ENCODE measurements around the gene GPR132.
A peak's percentile ranks its signal among the peaks of the same experiment; 100 is the strongest.
"Not testable (repeated sequence)": the region's sequence is repeated elsewhere in the genome, so short reads cannot be mapped to it uniquely, and the experiment has no call there.

The GPR132 gene

DNA sequence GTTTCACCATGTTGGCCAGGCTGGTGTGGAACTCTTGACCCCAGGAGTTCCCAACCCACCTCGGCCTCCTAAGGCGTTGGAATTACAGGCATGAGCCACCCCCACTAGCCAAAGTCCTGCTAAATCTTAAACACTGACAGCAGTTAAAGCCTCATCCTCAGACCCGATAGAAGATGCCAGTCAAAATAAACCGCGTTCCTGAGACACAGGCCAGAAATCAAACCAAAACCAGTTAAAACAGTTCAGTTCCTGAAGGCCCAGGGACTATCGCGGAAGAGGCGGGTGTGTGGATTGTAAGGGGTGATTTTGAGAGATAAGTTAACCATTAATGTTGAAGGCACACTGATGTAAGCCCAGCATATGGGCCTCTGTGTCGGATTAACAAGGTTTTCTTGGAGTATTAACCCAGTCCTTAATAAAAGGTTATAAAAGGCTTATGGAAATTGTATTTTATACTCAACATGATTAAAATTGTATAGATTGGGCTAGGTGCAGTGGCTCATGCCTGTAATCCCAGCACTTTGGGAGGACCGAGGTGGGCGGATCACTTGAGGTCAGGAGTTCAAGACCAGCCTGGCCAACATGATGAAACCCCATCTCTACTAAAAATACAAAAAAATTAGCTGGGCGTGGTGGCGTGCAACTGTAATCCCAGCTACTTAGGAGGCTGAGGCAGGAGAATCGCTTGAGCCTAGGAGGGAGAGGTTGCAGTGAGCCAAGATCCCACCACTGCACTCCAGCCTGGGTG is 25.6 kb downstream of the GPR132 start:
- no peak for DNase-seq

GRCh38 chr14:105035616-105036015 is 29.6 kb downstream of the GPR132 start:
- not testable (repeated sequence) for DNase-seq

- DNase-seq, result no peak
Measured at GRCh38 chr14:105034315-105035039, 30.8 kb downstream of the GPR132 start.

DNA sequence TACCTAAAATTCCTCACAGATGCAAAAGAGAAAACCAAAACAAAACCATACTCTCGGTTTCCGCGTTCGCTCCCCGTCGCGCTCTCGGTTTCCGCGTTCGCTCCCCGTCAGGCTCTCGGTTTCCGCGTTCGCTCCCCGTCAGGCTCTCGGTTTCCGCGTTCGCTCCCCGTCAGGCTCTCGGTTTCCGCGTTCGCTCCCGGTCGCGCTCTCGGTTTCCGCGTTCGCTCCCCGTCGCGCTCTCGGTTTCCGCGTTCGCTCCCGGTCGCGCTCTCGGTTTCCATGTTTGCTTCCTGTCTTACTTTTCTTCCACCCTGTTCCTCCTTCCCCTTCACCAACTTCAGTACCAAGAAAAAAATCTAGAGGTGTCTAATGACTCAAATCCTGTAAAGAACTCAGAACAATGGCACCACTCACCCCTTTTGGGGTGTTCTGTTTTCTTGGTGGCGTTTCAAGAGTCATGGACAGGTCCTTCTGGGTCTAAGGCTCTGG is 31.8 kb downstream of the GPR132 start:
- not testable (repeated sequence) for DNase-seq

GRCh38 chr14:105032451-105032901 is 32.8 kb downstream of the GPR132 start:
- DNase-seq, result not testable (repeated sequence)

GRCh38 chr14:105030836-105031396 is 34.3 kb downstream of the GPR132 start:
- no peak for DNase-seq

DNA sequence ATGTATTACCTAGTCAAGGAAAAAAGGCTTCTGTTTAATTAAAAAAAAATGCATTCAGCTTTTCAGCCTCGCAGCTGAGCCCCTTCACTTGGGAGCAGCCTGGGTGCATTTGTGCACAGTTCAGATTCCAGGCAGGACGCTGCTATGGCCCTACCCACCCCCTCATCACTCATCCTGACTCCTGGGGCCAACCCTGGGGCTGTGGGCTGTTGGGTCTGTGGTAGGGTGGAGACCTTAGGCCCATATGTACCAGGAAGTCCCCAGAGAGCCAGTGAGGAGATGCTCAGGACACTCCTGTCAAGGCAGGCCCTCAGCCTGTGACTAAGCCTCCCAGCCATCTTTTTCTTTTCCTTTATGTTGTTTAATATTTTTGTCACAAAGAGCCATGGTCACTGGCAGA is 35.0 kb downstream of the GPR132 start:
- DNase-seq, result no peak

DNA sequence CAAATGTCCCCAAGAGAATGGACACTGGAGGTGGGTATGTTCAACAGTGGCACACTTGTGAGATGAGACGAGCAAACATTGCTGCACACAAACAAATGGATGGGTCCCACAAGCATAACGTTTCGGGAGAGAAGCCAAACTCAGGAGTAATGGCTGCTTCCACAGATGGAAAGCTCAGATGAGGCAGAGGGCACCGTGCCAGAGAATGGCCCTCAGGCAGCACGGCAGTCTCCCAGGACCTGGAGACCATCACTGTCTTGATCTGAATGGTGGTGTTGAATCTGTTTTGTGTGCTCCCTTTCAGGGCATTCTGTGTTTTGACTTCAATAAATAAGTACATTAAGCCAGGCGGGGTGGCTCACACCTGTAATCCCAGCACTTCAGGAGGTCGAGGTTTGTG is 35.8 kb downstream of the GPR132 start:
- no peak for DNase-seq

DNA sequence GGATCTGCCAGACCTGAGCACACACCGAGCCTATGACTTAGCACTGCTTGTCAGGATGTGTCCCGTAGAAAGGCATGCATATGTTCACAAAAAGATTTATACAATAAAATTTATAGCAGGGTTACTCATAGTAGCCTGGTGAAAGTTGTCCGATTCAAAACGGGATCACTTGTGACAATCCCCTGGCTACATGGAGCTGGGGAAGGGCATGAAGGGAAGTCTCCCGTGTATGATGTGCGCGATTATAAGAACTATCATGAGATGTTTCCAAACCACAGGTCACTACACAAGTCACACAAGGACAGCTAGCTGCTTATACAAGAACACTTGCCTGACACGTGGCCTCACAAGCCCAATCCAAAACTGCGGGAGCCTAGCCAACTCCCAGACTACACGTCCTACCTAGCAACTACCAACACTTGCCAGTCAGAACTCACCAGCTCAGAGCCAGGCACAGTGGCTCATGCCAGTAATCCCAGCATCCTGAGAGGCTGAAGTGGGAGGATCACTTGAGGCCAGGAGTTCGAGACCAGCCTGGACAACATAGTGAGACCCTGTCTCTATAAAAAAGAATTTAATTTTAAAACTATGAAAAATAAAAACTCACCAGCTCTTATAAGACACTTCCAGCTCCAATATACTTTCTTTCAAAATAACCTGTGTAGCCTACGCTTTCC is 36.8 kb downstream of the GPR132 start:
- no peak for DNase-seq

DNA sequence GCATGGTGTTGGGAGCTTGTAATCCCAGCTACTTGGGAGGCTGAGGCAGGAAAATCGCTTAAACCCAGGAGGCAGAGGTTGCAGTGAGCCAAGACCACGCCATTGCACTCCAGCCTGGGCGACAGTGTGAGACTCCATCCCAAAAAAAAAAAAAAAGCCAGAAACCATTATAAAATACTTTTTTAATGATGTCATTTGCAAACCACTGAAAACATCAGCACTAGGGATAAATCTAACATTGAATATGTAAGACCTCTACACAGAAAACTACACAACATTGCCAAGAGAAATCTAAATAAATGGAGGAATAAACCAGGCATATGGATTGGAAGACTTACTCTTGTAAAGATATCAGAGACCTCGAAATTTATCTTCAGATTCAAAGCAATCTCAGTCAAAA is 37.5 kb downstream of the GPR132 start:
- DNase-seq, result not testable (repeated sequence)

DNA sequence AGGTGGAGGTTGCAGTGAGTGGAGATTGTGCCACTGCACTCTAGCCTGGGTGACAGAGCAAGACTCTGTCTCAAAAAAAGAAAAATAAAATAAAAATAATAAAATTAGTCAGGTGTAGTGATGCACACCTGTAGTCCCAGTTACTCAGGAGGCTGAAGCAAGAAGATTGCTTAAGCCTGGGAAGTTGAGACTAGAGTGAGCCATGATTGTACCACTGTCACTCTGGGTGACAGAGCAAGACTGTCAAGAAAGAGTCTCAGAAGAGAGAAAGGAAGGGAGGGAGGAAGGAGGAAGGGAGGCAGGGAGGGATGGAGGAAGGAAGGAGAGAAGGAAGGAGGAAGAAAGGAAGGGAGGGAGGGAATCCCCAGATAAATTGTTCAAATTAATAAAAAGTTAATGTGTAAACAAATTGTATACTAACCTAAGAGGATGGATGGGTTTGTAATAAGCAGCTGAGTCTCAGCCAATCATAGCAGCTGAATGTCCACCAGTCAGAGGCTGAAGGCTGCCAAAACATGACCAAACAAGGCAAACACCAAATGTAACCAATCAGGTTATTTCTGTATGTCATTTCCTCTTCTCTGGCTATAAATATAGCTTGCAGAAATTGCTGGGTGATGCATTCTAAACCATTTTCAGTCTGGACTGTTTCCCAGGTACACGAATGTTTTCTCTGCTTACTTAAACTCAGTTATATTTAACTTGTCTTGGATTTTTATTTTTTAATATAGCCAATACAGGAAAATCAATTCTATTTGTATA is 38.2 kb downstream of the GPR132 start:
- DNase-seq, result no peak

DNA sequence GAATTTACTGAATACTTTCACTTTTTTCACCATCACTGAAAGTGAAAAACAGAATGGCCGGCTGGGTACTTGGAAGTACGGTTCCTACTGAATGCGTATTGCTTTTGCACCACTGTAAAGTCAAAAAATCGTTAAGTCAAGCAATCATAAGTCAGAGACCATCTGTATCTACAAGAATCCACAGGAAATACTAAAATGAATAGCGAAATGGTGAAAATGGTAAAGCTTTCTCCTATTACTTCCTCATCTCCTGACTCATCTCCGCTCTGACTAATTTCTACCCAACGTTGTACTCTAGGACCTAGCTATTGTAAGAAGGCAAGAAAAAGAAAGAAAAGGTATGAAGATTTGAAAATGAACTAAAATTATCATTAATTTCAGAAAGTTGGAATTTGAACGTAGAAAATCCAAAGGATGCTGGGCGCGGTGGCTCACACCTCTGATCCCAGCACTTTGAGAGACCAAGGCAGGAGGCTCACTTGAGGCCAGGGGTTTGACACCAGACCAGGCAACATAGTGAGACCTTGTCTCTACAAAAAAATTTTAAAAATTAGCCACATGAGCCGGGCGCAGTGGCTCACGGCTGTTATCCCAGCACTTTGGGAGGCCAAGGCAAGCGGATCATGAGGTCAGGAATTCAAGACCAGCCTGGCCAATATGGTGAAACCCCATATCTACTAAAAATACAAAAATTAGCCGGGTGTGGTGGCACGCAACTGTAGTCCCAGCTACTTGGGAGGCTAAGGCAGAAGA is 39.0 kb downstream of the GPR132 start:
- DNase-seq, result no peak

- DNase-seq, result no peak
Measured at GRCh38 chr14:105025429-105025828, 39.8 kb downstream of the GPR132 start.

DNA sequence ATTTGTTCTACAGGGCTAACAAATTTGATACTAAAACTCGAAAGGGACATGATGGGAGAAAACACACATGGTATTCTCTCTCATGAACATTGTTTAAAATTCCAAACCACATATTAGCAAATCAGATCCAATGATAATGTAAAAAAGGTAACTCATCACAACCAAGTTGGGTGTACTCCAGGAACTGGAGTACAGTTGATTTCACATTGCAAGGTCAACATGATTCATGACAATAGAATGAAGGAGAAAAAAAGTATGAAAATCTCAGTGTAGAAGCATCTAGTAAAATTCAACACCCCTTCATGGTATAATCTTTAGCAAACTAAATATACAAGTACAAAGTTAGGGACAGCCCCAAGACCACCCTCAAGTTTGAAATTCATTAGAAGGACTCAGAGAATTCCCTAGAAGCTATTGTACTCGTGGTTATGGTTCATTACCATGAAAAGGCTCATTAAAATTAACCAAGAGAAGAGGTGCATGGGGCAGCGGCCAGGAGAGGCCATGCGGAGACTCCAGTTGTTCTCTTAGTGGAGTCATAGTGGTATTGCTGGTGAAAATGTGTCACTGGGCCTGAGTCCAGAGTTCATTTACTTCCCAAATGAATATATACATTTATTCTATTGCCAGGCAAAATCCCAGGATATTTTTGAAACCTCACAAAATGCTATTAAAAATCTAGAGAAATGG is 41.3 kb downstream of the GPR132 start:
- DNase-seq, result no peak

GRCh38 chr14:105023144-105023543 is 42.1 kb downstream of the GPR132 start:
- DNase-seq, result no peak

DNA sequence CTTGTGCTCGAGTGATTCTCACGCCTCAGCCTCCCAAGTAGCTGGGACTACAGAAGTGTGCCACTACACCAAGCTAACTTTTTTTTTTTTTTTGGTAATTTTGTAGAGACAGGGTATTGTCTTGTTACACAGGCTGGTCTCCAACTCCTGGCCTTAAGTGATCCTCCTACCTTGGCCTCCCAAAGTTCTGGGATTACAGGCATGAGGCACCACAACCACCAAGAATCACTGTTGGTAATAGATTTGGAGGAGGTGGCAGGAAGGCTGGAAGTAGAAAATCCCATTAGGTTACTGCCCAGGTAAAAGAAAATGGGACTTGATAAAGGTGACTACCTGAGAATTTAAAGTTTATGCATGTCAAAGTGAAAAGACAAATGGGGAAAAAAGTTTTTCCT is 43.0 kb downstream of the GPR132 start:
- no peak for DNase-seq

DNA sequence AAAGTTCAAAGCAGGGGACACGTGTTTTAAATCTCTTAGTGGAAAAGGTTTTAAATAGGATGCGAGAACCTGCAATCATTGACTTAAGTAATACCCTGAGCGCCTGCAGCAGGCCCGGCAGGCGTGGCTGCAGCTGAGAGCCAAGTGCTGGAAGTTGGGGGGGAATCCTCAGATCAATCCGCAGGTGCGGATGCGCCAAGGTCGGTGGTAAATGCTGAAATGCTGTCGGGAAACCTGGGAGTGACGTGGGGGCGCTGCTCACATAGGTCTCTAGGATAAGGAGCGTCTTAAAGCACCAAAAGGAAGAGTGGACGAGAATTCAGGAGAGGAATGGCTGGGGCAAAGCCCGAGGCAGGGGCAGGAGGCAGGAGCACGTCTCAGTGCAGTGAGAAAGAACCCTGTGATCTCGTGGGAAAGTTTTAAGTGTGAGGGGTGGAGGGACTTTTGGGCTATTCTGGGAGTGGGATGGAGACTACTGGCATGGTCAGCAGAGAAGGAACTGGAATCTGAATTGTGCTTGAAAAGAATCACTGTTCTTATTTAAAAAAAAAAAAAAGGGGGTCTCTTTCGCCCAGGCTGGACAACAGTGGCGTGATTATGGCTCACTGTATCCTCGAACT is 43.5 kb downstream of the GPR132 start:
- peak; percentile 33 for DNase-seq

GRCh38 chr14:105020815-105021655 is 44.2 kb downstream of the GPR132 start, which contains the start of gene CDCA4:
Gene CDCA4, minus strand, starts transcription at chr14:105021083. Its CDS starts 9,154 bp downstream, at chr14:105011929.
- DNase-seq, result peak; percentile 98
